Tibial artery (tissue), 4 donors: ENCODE data around the gene CCDC182.

Source experiments
- DNase-seq, 2 donors: peaks; one replicate each; pipeline ENCODE4 v3.0.0-alpha.2; 2019
- H3K27ac ChIP-seq, 2 donors: fragments of 200-600 bp; sonication (generic) in 1 of 2; 1 replicate in 1 of 2; 2 replicates in 1 of 2; pipeline ENCODE4 v1.5.1; 2018 to 2019; ENCODE audit warnings: mild to moderate bottlenecking in 1 of 2
- H3K27me3 ChIP-seq, 2 donors: fragments of 200-600 bp; sonication (generic) in 1 of 2; one replicate each; pipeline versions ENCODE4 v1.5.1 to v1.6.0; 2016 to 2019
- H3K36me3 ChIP-seq, 3 donors: fragments of 200-600 bp; sonication (generic) in 2 of 3; one replicate each; pipeline ENCODE4 v1.5.1; 2016 to 2019; ENCODE audit warnings: mild to moderate bottlenecking in 2 of 3
- H3K4me1 ChIP-seq, 4 donors: fragments of 200-600 bp; sonication (generic) in 2 of 4; 1 replicate in 3 of 4; 2 replicates in 1 of 4; pipeline ENCODE4 v1.5.1; 2016 to 2019
- H3K4me3 ChIP-seq, 2 donors: fragments of 200-600 bp; sonication (generic) in 1 of 2; 1 replicate in 1 of 2; 2 replicates in 1 of 2; pipeline ENCODE4 v1.5.1; 2018 to 2019; ENCODE audit warnings: mild to moderate bottlenecking in 2 of 2
- H3K9me3 ChIP-seq, 3 donors: fragments of 200-600 bp; sonication (generic) in 1 of 3; one replicate each; pipeline ENCODE4 v1.5.1; 2016 to 2019
- CTCF ChIP-seq, 2 experiments: fragments of 200-600 bp in 1 of 2; fragments of 450-650 bp in 1 of 2; IDR thresholded peaks; one replicate each; pipeline ENCODE4 v1.5.1; 2017 to 2019; ENCODE audit warnings: antibody characterized with exemption in 2 of 2, mild to moderate bottlenecking in 1 of 2, moderate library complexity in 1 of 2
- intact Hi-C: fragments of 100-400 bp; cut with DNase I; formaldehyde crosslinking; loops from one replicate; pipeline ENCODE4 v1.15.0; 2023; ENCODE audit warnings: low total_unique reads

The CCDC182 gene

GRCh38 chr17:57726838-57727237 lies 18.3 kb downstream of the CCDC182 start:
- no peak for TF ChIP-seq CTCF (IDR thresholded peaks at IDR 0.05)
- H3K27ac ChIP-seq = no peak overlapping the region
- no peak overlapping the region for H3K4me3 ChIP-seq
- H3K27me3 ChIP-seq = peaks cover 0 to 17% of the 10 kb centered on the region in 2 donors
- no peaks in the 10 kb centered on the region for H3K36me3 ChIP-seq
- no peaks in the 10 kb centered on the region for H3K9me3 ChIP-seq
- H3K4me1 ChIP-seq = no peaks in the 10 kb centered on the region
- intact Hi-C loops = no loop called here
- DNase-seq = no peak

- Histone ChIP-seq H3K9me3 (no peaks in the 10 kb centered on the region), H3K4me3 (no peak overlapping the region), H3K27ac (no peak overlapping the region), H3K36me3 (no peaks in the 10 kb centered on the region), H3K4me1 (no peaks in the 10 kb centered on the region), H3K27me3 (peaks cover 0 to 17% of the 10 kb centered on the region in 2 donors)
- no peak for DNase-seq
- no peak for TF ChIP-seq CTCF (IDR thresholded peaks at IDR 0.05)
- intact Hi-C loops = no loop called here
Measured at GRCh38 chr17:57726213-57726790, 18.8 kb downstream of the CCDC182 start.

- intact Hi-C loops = no loop called here
- peaks cover 0 to 12% of the 10 kb centered on the region in 2 donors for H3K27me3 ChIP-seq
Measured at GRCh38 chr17:57724729-57725125, 20.4 kb downstream of the CCDC182 start.

GRCh38 chr17:57724026-57724728 lies 20.9 kb downstream of the CCDC182 start:
- no peaks in the 10 kb centered on the region for H3K36me3 ChIP-seq
- H3K27ac ChIP-seq = no peak overlapping the region
- no peaks in the 10 kb centered on the region for H3K9me3 ChIP-seq
- no peak for TF ChIP-seq CTCF (IDR thresholded peaks at IDR 0.05)
- H3K4me1 ChIP-seq = no peaks in the 10 kb centered on the region
- no peak overlapping the region for H3K4me3 ChIP-seq
- DNase-seq = no peak
- intact Hi-C loops = no loop called here
- peaks cover 0 to 6% of the 10 kb centered on the region in 2 donors for H3K27me3 ChIP-seq

More at GRCh38 chr17:57724729-57725125, 20.4 kb downstream of the CCDC182 start:
- TF ChIP-seq CTCF (IDR thresholded peaks at IDR 0.05) = no peak
- no peak for DNase-seq
- H3K9me3 ChIP-seq = no peaks in the 10 kb centered on the region
- no peaks in the 10 kb centered on the region for H3K4me1 ChIP-seq
- no peak overlapping the region for H3K27ac ChIP-seq
- H3K4me3 ChIP-seq = no peak overlapping the region
- H3K36me3 ChIP-seq = no peaks in the 10 kb centered on the region

GRCh38 chr17:57723427-57724025 lies 21.6 kb downstream of the CCDC182 start:
- no peak overlapping the region for H3K4me3 ChIP-seq
- H3K27me3 ChIP-seq = peaks cover 0 to 6% of the 10 kb centered on the region in 2 donors
- DNase-seq = peak in 1 of 2 donors; percentile 46
- intact Hi-C loops = no loop called here
- H3K4me1 ChIP-seq = no peaks in the 10 kb centered on the region
- TF ChIP-seq CTCF (IDR thresholded peaks at IDR 0.05) = no peak
- no peaks in the 10 kb centered on the region for H3K9me3 ChIP-seq
- no peak overlapping the region for H3K27ac ChIP-seq
- no peaks in the 10 kb centered on the region for H3K36me3 ChIP-seq
